HCT116 (cell line): ENCODE results near the gene ITGA11. TPM values are rescaled to one million over a fixed set of nuclear protein-coding genes. Genes with fewer than 3 reads are reported as not detected.

Experiments used
- ATAC-seq: fragments of 200-7000 bp; cut with Tn5 transposase; 2 replicates; pipeline ENCODE4 v1.9.1; 2020; ENCODE audit warnings: mild to moderate bottlenecking, moderate library complexity
- BruUV-seq: library from RNA; stranded (reverse); fragments of 400-500 nt; replicated peaks from 2 replicates; lab custom pipeline; 2021; lab: Mats Ljungman, UMichigan
- CTCF ChIA-PET: fragments of 300-600 bp; sonication (Branson Sonifier 250); formaldehyde crosslinking; loops from one replicate; lab custom pipeline; 2021; ENCODE audit warnings: antibody characterized with exemption; lab: Charles Lee
- POLR2A ChIA-PET: fragments of 300-600, 350-600 bp; sonication (Branson Sonifier 250); formaldehyde crosslinking; loops from one replicate; lab custom pipeline; 2021; ENCODE audit warnings: antibody characterized with exemption; lab: Charles Lee
- RAD21 ChIA-PET, 2 experiments: fragments of 300-600 bp; sonication (Branson Sonifier 250); formaldehyde crosslinking; loops; one replicate each; lab custom pipeline; 2023; ENCODE audit warnings: low total read pairs in 2 of 2; ENCODE audit not compliant: uncharacterized antibody in 2 of 2, unreplicated experiment in 2 of 2, low non-redundant PET in 1 of 2; lab: Charles Lee
- DNase-seq: peaks from one replicate; pipeline ENCODE4 v3.0.0-alpha.2; 2010; ENCODE audit warnings: low read depth, low spot score
- H2AFZ ChIP-seq: fragments of 200-600 bp; shearing (Covaris generic), sonication (generic); 2 replicates; pipeline ENCODE4 v1.6.1; 2017; ENCODE audit warnings: low read depth, mixed run types, mixed read lengths, antibody characterized with exemption, low read length; ENCODE audit not compliant: poor library complexity, severe bottlenecking
- H3K27ac ChIP-seq: 2 replicates; pipeline ENCODE4 v1.5.1; 2012; ENCODE audit warnings: low read depth, low read length
- H3K27me3 ChIP-seq: fragments of 200-600 bp; sonication (generic); 2 replicates; pipeline ENCODE4 v1.6.1; 2016; ENCODE audit warnings: mixed run types, low read length, mixed read lengths; ENCODE audit not compliant: insufficient read depth
- H3K36me3 ChIP-seq, 2 experiments: fragments of 200-500 bp in 1 of 2; fragments of 200-600 bp in 1 of 2; sonication (Bioruptor generic) in 1 of 2; sonication (generic) in 1 of 2; 2 replicates each; pipeline versions ENCODE4 v1.5.1 to v1.6.1; 2014 to 2016; ENCODE audit warnings: low read length in 2 of 2, inconsistent platforms in 1 of 2, mixed read lengths in 1 of 2, mixed run types in 1 of 2; ENCODE audit not compliant: insufficient read depth in 2 of 2, control insufficient read depth in 1 of 2
- H3K4me1 ChIP-seq, 2 experiments: fragments of 200-600 bp in 1 of 2; sonication (generic) in 1 of 2; 2 replicates each; pipeline versions ENCODE4 v1.5.1 to v1.6.1; 2012 to 2017; ENCODE audit warnings: low read length in 2 of 2, inconsistent platforms in 1 of 2, mild to moderate bottlenecking in 1 of 2, mixed read lengths in 1 of 2, mixed run types in 1 of 2, moderate library complexity in 1 of 2; ENCODE audit not compliant: insufficient read depth in 2 of 2, control insufficient read depth in 1 of 2
- H3K4me2 ChIP-seq: fragments of 200-600 bp; sonication (generic); 2 replicates; pipeline ENCODE4 v1.6.1; 2017; ENCODE audit warnings: mixed run types, low read length, mixed read lengths
- H3K4me3 ChIP-seq, 2 experiments: fragments of 200-600 bp in 1 of 2; sonication (generic) in 1 of 2; replicated peaks in 1 of 2; 2 replicates each; pipeline ENCODE4 v1.5.1; 2011 to 2016; ENCODE audit warnings: low read length in 2 of 2, control low read depth in 1 of 2, low read depth in 1 of 2, mild to moderate bottlenecking in 1 of 2, mixed read lengths in 1 of 2, mixed run types in 1 of 2
- H3K79me2 ChIP-seq: fragments of 200-600 bp; sonication (generic); 2 replicates; pipeline ENCODE4 v1.6.1; 2017; ENCODE audit warnings: mild to moderate bottlenecking, mixed run types, low read length, moderate library complexity, mixed read lengths; ENCODE audit not compliant: insufficient read depth
- H3K9ac ChIP-seq: fragments of 200-600 bp; sonication (generic); 2 replicates; pipeline ENCODE4 v1.6.1; 2016; ENCODE audit warnings: low read length, mixed read lengths
- H3K9me2 ChIP-seq: fragments of 200-600 bp; sonication (generic), shearing (Covaris generic); 2 replicates; pipeline ENCODE4 v1.6.1; 2017; ENCODE audit warnings: mixed run types, mild to moderate bottlenecking, moderate library complexity; ENCODE audit not compliant: insufficient read depth
- H3K9me3 ChIP-seq, 2 experiments: fragments of 200-500 bp in 1 of 2; fragments of 200-600 bp in 1 of 2; sonication (Bioruptor generic) in 1 of 2; sonication (generic) in 1 of 2; 2 replicates each; pipeline ENCODE4 v1.6.1; 2014 to 2017; ENCODE audit warnings: low read length in 2 of 2, mixed read lengths in 2 of 2, inconsistent platforms in 1 of 2, low read depth in 1 of 2, mild to moderate bottlenecking in 1 of 2, mixed run types in 1 of 2, moderate library complexity in 1 of 2; ENCODE audit not compliant: control insufficient read depth in 1 of 2, insufficient read depth in 1 of 2
- H4K20me1 ChIP-seq: fragments of 200-600 bp; sonication (generic), shearing (Covaris generic); 2 replicates; pipeline ENCODE4 v1.6.1; 2017; ENCODE audit warnings: mixed run types, mild to moderate bottlenecking, moderate library complexity; ENCODE audit not compliant: insufficient read depth
- CBX3 ChIP-seq: IDR thresholded peaks from 2 replicates; pipeline ENCODE4 v1.6.1; 2012; ENCODE audit warnings: low read depth
- CEBPB ChIP-seq: IDR thresholded peaks from 2 replicates; pipeline ENCODE4 v1.6.1; 2012; ENCODE audit warnings: low read depth
- EGR1 ChIP-seq: IDR thresholded peaks from 2 replicates; pipeline ENCODE4 v1.6.1; 2012; ENCODE audit warnings: low read depth
- ELF1 ChIP-seq: IDR thresholded peaks from 2 replicates; pipeline ENCODE4 v1.6.1; 2012; ENCODE audit warnings: low read depth, borderline replicate concordance
- EZH2 ChIP-seq: fragments of 200-600 bp; sonication (generic); IDR thresholded peaks from 2 replicates; pipeline ENCODE4 v1.6.1; 2017; ENCODE audit warnings: antibody characterized with exemption, mixed run types
- EZH2phosphoT487 ChIP-seq: fragments of 200-600 bp; IDR thresholded peaks from 2 replicates; pipeline ENCODE4 v1.6.1; 2018; ENCODE audit warnings: antibody characterized with exemption, borderline replicate concordance
- FOSL1 ChIP-seq: IDR thresholded peaks from 2 replicates; pipeline ENCODE4 v1.6.1; 2012; ENCODE audit warnings: low read depth
- JUND ChIP-seq: IDR thresholded peaks from 2 replicates; pipeline ENCODE4 v1.6.1; 2012
- POLR2A ChIP-seq: IDR thresholded peaks from 2 replicates; pipeline ENCODE4 v1.7.0; 2011; ENCODE audit warnings: borderline replicate concordance; ENCODE audit not compliant: insufficient read depth, insufficient read length; ENCODE audit errors: extremely low read depth
- POLR2AphosphoS5 ChIP-seq: IDR thresholded peaks from 2 replicates; pipeline ENCODE4 v1.6.1; 2011; ENCODE audit warnings: mild to moderate bottlenecking, low read depth, low read length, moderate library complexity
- RAD21 ChIP-seq: IDR thresholded peaks from 2 replicates; pipeline ENCODE4 v1.6.1; 2012; ENCODE audit warnings: low read depth, mild to moderate bottlenecking
- REST ChIP-seq: IDR thresholded peaks from 2 replicates; pipeline ENCODE4 v1.6.1; 2012; ENCODE audit warnings: low read depth
- SIN3A ChIP-seq: IDR thresholded peaks from 2 replicates; pipeline ENCODE4 v1.6.1; 2012; ENCODE audit warnings: low read depth
- SP1 ChIP-seq: IDR thresholded peaks from 2 replicates; pipeline ENCODE4 v1.6.1; 2012; ENCODE audit warnings: low read depth
- SRF ChIP-seq: IDR thresholded peaks from 2 replicates; pipeline ENCODE4 v1.6.1; 2012; ENCODE audit warnings: low read depth
- YY1 ChIP-seq: IDR thresholded peaks from 2 replicates; pipeline ENCODE4 v1.6.1; 2011; ENCODE audit warnings: low read length, low read depth, moderate library complexity, mild to moderate bottlenecking; ENCODE audit not compliant: insufficient replicate concordance; ENCODE audit errors: extremely low read depth
- ZFX ChIP-seq: fragments of 450-650 bp; IDR thresholded peaks from 2 replicates; pipeline ENCODE4 v1.6.1; 2017
- ZNF274 ChIP-seq: fragments of 200-500 bp; sonication (Bioruptor generic); IDR thresholded peaks from 2 replicates; pipeline ENCODE4 v1.6.1; 2014; ENCODE audit warnings: mild to moderate bottlenecking, low read depth, low read length, inconsistent platforms
- intact Hi-C: fragments of 100-400 bp; cut with micrococcal nuclease; formaldehyde crosslinking; loops from 2 replicates; pipeline ENCODE4 v1.10.0; 2022
- total RNA-seq: library from RNA; stranded (reverse); gene quantifications from one replicate; pipeline ENCODE4 v1.2.1, GENCODE V29; 2021; ENCODE audit not compliant: unreplicated experiment
- TF ChIP-seq, protein P1 (sequence below): IDR thresholded peaks from 2 replicates; pipeline ENCODE4 v1.6.1; 2012
- TF ChIP-seq, protein P2 (sequence below): IDR thresholded peaks from 2 replicates; pipeline ENCODE4 v1.6.1; 2012

ITGA11 gene
- total RNA-seq, 1 experiment from 2014 or later, result not detected

DNA sequence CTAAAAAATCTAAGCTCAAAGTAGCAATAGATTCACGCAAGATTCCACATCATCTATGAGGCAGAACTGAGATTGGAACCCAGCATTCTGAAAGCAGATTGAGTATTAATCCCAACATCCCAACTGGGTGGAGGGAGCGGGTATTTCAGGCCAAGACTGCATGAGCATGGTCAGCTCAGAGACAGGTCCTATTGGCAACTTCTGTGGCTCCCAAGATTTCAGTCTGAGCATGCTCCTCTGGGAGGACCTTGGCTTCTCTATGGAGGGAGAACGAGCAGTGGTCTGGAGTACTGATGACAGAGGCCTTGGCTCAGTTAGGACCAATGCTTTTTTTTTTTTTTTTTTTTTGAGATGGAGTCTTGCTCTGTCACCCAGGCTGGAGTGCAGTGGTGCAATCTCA, 4.0 kb upstream of the ITGA11 start:
- Histone ChIP-seq H3K9ac (no peak overlapping the region), H3K9me3 (no peaks in the 10 kb centered on the region), H3K9me2 (no peaks in the 10 kb centered on the region), H3K27me3 (peaks cover 52% of the 10 kb centered on the region), H4K20me1 (no peaks in the 10 kb centered on the region), H3K79me2 (no peaks in the 10 kb centered on the region), H3K27ac (no peak overlapping the region), H2AFZ (no peak overlapping the region), H3K4me1 (no peaks in the 10 kb centered on the region), H3K4me2 (no peak overlapping the region), H3K4me3 (no peak overlapping the region), H3K36me3 (no peaks in the 10 kb centered on the region)
- intact Hi-C loops, result no loop called here
- ChIA-PET CTCF (no interaction called here), RAD21 (no interaction called here), POLR2A (no interaction called here)
- DNase-seq (no peak), ATAC-seq (no peak)
- TF ChIP-seq POLR2A (no peak), ELF1 (no peak), JUND (no peak), SP1 (no peak), FOSL1 (no peak), CEBPB (no peak), SIN3A (no peak), EZH2phosphoT487 (no peak), REST (no peak), EZH2 (no peak), CBX3 (no peak), YY1 (no peak), SRF (no peak), RAD21 (no peak), EGR1 (no peak), ZFX (no peak), POLR2AphosphoS5 (no peak), ZNF274 (no peak)
- TF ChIP-seq, protein P1, sequence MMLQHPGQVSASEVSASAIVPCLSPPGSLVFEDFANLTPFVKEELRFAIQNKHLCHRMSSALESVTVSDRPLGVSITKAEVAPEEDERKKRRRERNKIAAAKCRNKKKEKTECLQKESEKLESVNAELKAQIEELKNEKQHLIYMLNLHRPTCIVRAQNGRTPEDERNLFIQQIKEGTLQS, result no peak
- TF ChIP-seq, protein P2, sequence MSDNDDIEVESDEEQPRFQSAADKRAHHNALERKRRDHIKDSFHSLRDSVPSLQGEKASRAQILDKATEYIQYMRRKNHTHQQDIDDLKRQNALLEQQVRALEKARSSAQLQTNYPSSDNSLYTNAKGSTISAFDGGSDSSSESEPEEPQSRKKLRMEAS, result no peak
- BruUV-seq, result no TSS peak
